SJSA1 (cell line): ENCODE measurements around the gene MBOAT7. TPM values are rescaled to one million over a fixed set of nuclear protein-coding genes. Genes with fewer than 3 reads are reported as not detected.
"Not testable (repeated sequence)": the region's sequence is repeated elsewhere in the genome, so short reads cannot be mapped to it uniquely, and the experiment has no call there.

Source experiments
- DNase-seq, 2 experiments: peaks; one replicate each; pipeline ENCODE4 v3.0.0-alpha.2; 2015 to 2020; ENCODE audit warnings: low spot score in 2 of 2, low read depth in 1 of 2
- H3K27ac ChIP-seq: fragments of 250-450 bp; sonication (Bioruptor Pico); 2 replicates; pipeline ENCODE4 v1.5.1; 2020; ENCODE audit warnings: mild to moderate bottlenecking, moderate library complexity
- H3K27me3 ChIP-seq: fragments of 250-450 bp; sonication (Bioruptor Pico); replicated peaks from 2 replicates; pipeline ENCODE4 v1.5.1; 2020; ENCODE audit warnings: mild to moderate bottlenecking, moderate library complexity
- H3K36me3 ChIP-seq: fragments of 250-450 bp; sonication (Bioruptor Pico); 2 replicates; pipeline ENCODE4 v1.5.1; 2020; ENCODE audit warnings: mild to moderate bottlenecking
- H3K4me1 ChIP-seq: fragments of 250-450 bp; sonication (Bioruptor Pico); replicated peaks from 2 replicates; pipeline ENCODE4 v1.6.1; 2021; ENCODE audit warnings: mild to moderate bottlenecking
- H3K4me3 ChIP-seq: fragments of 250-450 bp; sonication (Bioruptor Pico); 2 replicates; pipeline ENCODE4 v1.5.1; 2020; ENCODE audit warnings: mild to moderate bottlenecking
- H3K9me3 ChIP-seq: fragments of 250-450 bp; sonication (Bioruptor Pico); replicated peaks from 2 replicates; pipeline ENCODE4 v1.5.1; 2020; ENCODE audit warnings: mild to moderate bottlenecking
- total RNA-seq: library from RNA; depleted of rRNA; stranded (reverse); fragments of >200 nt; shearing (Covaris generic); gene quantifications from 2 replicates; pipeline ENCODE4 v1.2.3, GENCODE V29; 2014; rRNA removed

The MBOAT7 gene
- 97.7 and 118 TPM in 2 replicates for total RNA-seq

- Histone ChIP-seq H3K9me3 (no peaks in the 10 kb centered on the region), H3K36me3 (peaks cover 33% of the 10 kb centered on the region), H3K27ac (peak within 1 kb of the TSS; percentile 96), H3K4me1 (peaks cover 13% of the 10 kb centered on the region), H3K27me3 (no peaks in the 10 kb centered on the region), H3K4me3 (peak within 1 kb of the TSS; percentile 88)
- DNase-seq, result peak in 1 of 2 experiments; percentile 26
Measured at GRCh38 chr19:54189145-54189734, at the start of gene MBOAT7. Gene MBOAT7, minus strand, starts transcription at chr19:54189580. Its CDS starts 1,072 bp downstream, at chr19:54188508.

GRCh38 chr19:54233941-54234340 is 44.6 kb upstream of the MBOAT7 start:
- no peak overlapping the region for H3K27ac ChIP-seq
- H3K9me3 ChIP-seq, result no peaks in the 10 kb centered on the region

GRCh38 chr19:54231077-54231931 is 41.9 kb upstream of the MBOAT7 start:
- Histone ChIP-seq H3K36me3 (no peaks in the 10 kb centered on the region), H3K27ac (no peak overlapping the region), H3K27me3 (peaks cover 26% of the 10 kb centered on the region), H3K4me3 (no peak overlapping the region), H3K9me3 (no peaks in the 10 kb centered on the region), H3K4me1 (no peaks in the 10 kb centered on the region)
- peak; percentile 61 to 75 for DNase-seq

More at GRCh38 chr19:54233941-54234340, 44.6 kb upstream of the MBOAT7 start:
- Histone ChIP-seq H3K36me3 (no peaks in the 10 kb centered on the region), H3K4me3 (no peak overlapping the region), H3K4me1 (no peaks in the 10 kb centered on the region), H3K27me3 (peaks cover 16% of the 10 kb centered on the region; the same call in 1 of the 2 replicates)
- peak in 1 of 2 experiments; percentile 20 for DNase-seq

- H3K27me3 ChIP-seq, result peaks cover 32% of the 10 kb centered on the region
Measured at GRCh38 chr19:54230031-54230430, 40.7 kb upstream of the MBOAT7 start.

GRCh38 chr19:54229146-54229545 is 39.8 kb upstream of the MBOAT7 start:
- H3K27me3 ChIP-seq, result peaks cover 32% of the 10 kb centered on the region

More at GRCh38 chr19:54230031-54230430, 40.7 kb upstream of the MBOAT7 start:
- H3K36me3 ChIP-seq, result no peaks in the 10 kb centered on the region
- H3K9me3 ChIP-seq, result no peaks in the 10 kb centered on the region
- H3K4me1 ChIP-seq, result no peaks in the 10 kb centered on the region
- no peak overlapping the region for H3K27ac ChIP-seq
- DNase-seq, result peak in 1 of 2 experiments; percentile 36
- H3K4me3 ChIP-seq, result no peak overlapping the region

GRCh38 chr19:54224619-54225018 is 35.2 kb upstream of the MBOAT7 start:
- not testable (repeated sequence) for H3K4me3 ChIP-seq, H3K27ac ChIP-seq, H3K36me3 ChIP-seq, H3K9me3 ChIP-seq, H3K4me1 ChIP-seq
- peak in 1 of 2 experiments; percentile 21 for DNase-seq
- peaks cover 31% of the 10 kb centered on the region for H3K27me3 ChIP-seq

More at GRCh38 chr19:54229146-54229545, 39.8 kb upstream of the MBOAT7 start:
- DNase-seq, result peak in 1 of 2 experiments; percentile 28
- H3K4me3 ChIP-seq, result no peak overlapping the region
- no peaks in the 10 kb centered on the region for H3K9me3 ChIP-seq
- H3K4me1 ChIP-seq, result no peaks in the 10 kb centered on the region
- no peaks in the 10 kb centered on the region for H3K36me3 ChIP-seq
- H3K27ac ChIP-seq, result no peak overlapping the region

- H3K27me3 ChIP-seq, result peaks cover 28% of the 10 kb centered on the region
- not testable (repeated sequence) for H3K9me3 ChIP-seq, H3K4me1 ChIP-seq, H3K4me3 ChIP-seq, H3K27ac ChIP-seq, H3K36me3 ChIP-seq
- peak in 1 of 2 experiments; percentile 28 for DNase-seq
Measured at GRCh38 chr19:54223937-54224281, 34.5 kb upstream of the MBOAT7 start.

GRCh38 chr19:54223277-54223936 is 34.0 kb upstream of the MBOAT7 start:
- DNase-seq, result peak in 1 of 2 experiments; percentile 35
- peaks cover 26% of the 10 kb centered on the region for H3K27me3 ChIP-seq
- not testable (repeated sequence) for H3K4me3 ChIP-seq, H3K9me3 ChIP-seq, H3K4me1 ChIP-seq, H3K36me3 ChIP-seq, H3K27ac ChIP-seq

- not testable (repeated sequence) for H3K4me3 ChIP-seq, H3K9me3 ChIP-seq, H3K4me1 ChIP-seq, H3K36me3 ChIP-seq, H3K27ac ChIP-seq
- peak in 1 of 2 experiments; percentile 47 for DNase-seq
- H3K27me3 ChIP-seq, result peaks cover 19% of the 10 kb centered on the region
Measured at GRCh38 chr19:54222474-54223276, 33.3 kb upstream of the MBOAT7 start, which contains the start of gene LILRB3. Gene LILRB3, minus strand, starts transcription at chr19:54223007. Its CDS starts 31 bp downstream, at chr19:54222976.

- not testable (repeated sequence) for H3K36me3 ChIP-seq, H3K9me3 ChIP-seq, H3K4me3 ChIP-seq, H3K27ac ChIP-seq, H3K4me1 ChIP-seq
- H3K27me3 ChIP-seq, result peaks cover 14% of the 10 kb centered on the region
- DNase-seq, result peak in 1 of 2 experiments; percentile 25
Measured at GRCh38 chr19:54221947-54222346, 32.6 kb upstream of the MBOAT7 start.

- H3K27me3 ChIP-seq, H3K4me3 ChIP-seq, H3K4me1 ChIP-seq, H3K36me3 ChIP-seq, H3K9me3 ChIP-seq, H3K27ac ChIP-seq: not testable (repeated sequence)
- DNase-seq, result peak in 1 of 2 experiments; percentile 35
Measured at GRCh38 chr19:54219702-54220101, 30.3 kb upstream of the MBOAT7 start.

GRCh38 chr19:54218960-54219661 is 29.7 kb upstream of the MBOAT7 start:
- H3K27ac ChIP-seq, result no peak overlapping the region
- no peaks in the 10 kb centered on the region for H3K4me1 ChIP-seq
- peaks cover 4% of the 10 kb centered on the region for H3K27me3 ChIP-seq
- peak in 1 of 2 experiments; percentile 39 for DNase-seq
- H3K36me3 ChIP-seq, result no peaks in the 10 kb centered on the region
- no peak overlapping the region for H3K4me3 ChIP-seq
- no peaks in the 10 kb centered on the region for H3K9me3 ChIP-seq
